Body of pancreas (tissue), 4 donors: Measurements from ENCODE around the gene BCS1L. TPM values are rescaled to one million over a fixed set of nuclear protein-coding genes. Genes with fewer than 3 reads are reported as not detected.

Source experiments
- ATAC-seq: fragments of 150-250 bp; one replicate; pipeline ENCODE4 v1.9.1; 2016
- DNase-seq, 4 donors: peaks; one replicate each; pipeline ENCODE4 v3.0.0-alpha.2; 2019
- H3K27ac ChIP-seq, 4 donors: fragments of 200-600 bp; sonication (generic); 1 replicate in 3 of 4; 2 replicates in 1 of 4; pipeline versions ENCODE4 v1.5.1 to v1.6.1; 2016 to 2019; ENCODE audit warnings: mild to moderate bottlenecking in 1 of 4, mixed read lengths in 1 of 4, moderate library complexity in 1 of 4
- H3K27me3 ChIP-seq, 2 donors: fragments of 200-600 bp; sonication (generic); one replicate each; pipeline ENCODE4 v1.6.0; 2016; ENCODE audit warnings: mild to moderate bottlenecking in 1 of 2
- H3K36me3 ChIP-seq, 2 donors: fragments of 200-600 bp; sonication (generic); replicated peaks in 1 of 2; 2 replicates each; pipeline ENCODE4 v1.5.1; 2016; ENCODE audit warnings: low read depth in 2 of 2; ENCODE audit not compliant: insufficient read depth in 1 of 2
- H3K4me1 ChIP-seq: fragments of 200-600 bp; sonication (generic); one replicate; pipeline ENCODE4 v1.6.0; 2016
- H3K4me3 ChIP-seq, 2 donors: fragments of 200-600 bp; sonication (generic); 1 replicate in 1 of 2; 2 replicates in 1 of 2; pipeline ENCODE4 v1.5.1; 2016 to 2019
- H3K9me3 ChIP-seq, 3 donors: fragments of 200-600 bp; sonication (generic); 1 replicate in 2 of 3; 2 replicates in 1 of 3; pipeline ENCODE4 v1.5.1; 2016
- POLR2A ChIP-seq, 3 donors: fragments of 450-650 bp; IDR thresholded peaks; one replicate each; pipeline ENCODE4 v1.6.1; 2016; ENCODE audit warnings: antibody characterized with exemption in 3 of 3, mild to moderate bottlenecking in 2 of 3
- WGBS, 2 donors: methylation state at CpG; one replicate each; pipeline ENCODE4 v1.1.5; 2017; 5-methylcytosine and 5-hydroxymethylcytosine counted together
- intact Hi-C: fragments of 100-400 bp; cut with DNase I; formaldehyde crosslinking; loops from one replicate; pipeline ENCODE4 v1.15.1; 2023
- total RNA-seq, 2 donors: library from RNA; depleted of rRNA; stranded (reverse); fragments of >200 nt; gene quantifications; one replicate each; pipeline ENCODE4 v1.1.0, GENCODE V29; 2016
- TF ChIP-seq, protein P1 (sequence below), 7 experiments: fragments of 450-650 bp in 4 of 7; fragments of 200-600 bp in 3 of 7; sonication (generic) in 3 of 7; IDR thresholded peaks; one replicate each; pipeline ENCODE4 v1.5.1; 2016 to 2019; ENCODE audit warnings: antibody characterized with exemption in 7 of 7

Gene BCS1L
- total RNA-seq, 2 donors from 2014 or later, result 34.2 to 64.3 TPM

- 64 to 65% methylated on average over 8 to 11 of the region's 11 CpGs for WGBS, 2 donors
- peak overlapping the region in 3 of 4 donors; percentile 54 to 69 (median 63) for H3K27ac ChIP-seq
Measured at GRCh38 chr2:218644721-218645120, 14.8 kb upstream of the BCS1L start.

GRCh38 chr2:218645126-218645525, 14.4 kb upstream of the BCS1L start:
- Histone ChIP-seq H3K27ac (peak overlapping the region in 3 of 4 donors; percentile 61 to 69 (median 63)), H3K9me3 (no peaks in the 10 kb centered on the region), H3K36me3 (peaks cover 0 to 42% of the 10 kb centered on the region in 2 donors), H3K27me3 (no peaks in the 10 kb centered on the region), H3K4me1 (peaks cover 16% of the 10 kb centered on the region), H3K4me3 (no peak overlapping the region)
- TF ChIP-seq, protein P1, sequence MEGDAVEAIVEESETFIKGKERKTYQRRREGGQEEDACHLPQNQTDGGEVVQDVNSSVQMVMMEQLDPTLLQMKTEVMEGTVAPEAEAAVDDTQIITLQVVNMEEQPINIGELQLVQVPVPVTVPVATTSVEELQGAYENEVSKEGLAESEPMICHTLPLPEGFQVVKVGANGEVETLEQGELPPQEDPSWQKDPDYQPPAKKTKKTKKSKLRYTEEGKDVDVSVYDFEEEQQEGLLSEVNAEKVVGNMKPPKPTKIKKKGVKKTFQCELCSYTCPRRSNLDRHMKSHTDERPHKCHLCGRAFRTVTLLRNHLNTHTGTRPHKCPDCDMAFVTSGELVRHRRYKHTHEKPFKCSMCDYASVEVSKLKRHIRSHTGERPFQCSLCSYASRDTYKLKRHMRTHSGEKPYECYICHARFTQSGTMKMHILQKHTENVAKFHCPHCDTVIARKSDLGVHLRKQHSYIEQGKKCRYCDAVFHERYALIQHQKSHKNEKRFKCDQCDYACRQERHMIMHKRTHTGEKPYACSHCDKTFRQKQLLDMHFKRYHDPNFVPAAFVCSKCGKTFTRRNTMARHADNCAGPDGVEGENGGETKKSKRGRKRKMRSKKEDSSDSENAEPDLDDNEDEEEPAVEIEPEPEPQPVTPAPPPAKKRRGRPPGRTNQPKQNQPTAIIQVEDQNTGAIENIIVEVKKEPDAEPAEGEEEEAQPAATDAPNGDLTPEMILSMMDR (IDR thresholded peaks at IDR 0.05), result no peak
- no peak for TF ChIP-seq POLR2A (IDR thresholded peaks at IDR 0.05)
- intact Hi-C loops, result loop anchor here (10.0 kb wide), 1 partner anchor 230 kb away; the partner anchor contains the start of gene VIL1
- peak; percentile 68 for ATAC-seq
- WGBS, 2 donors, result 75 to 86% methylated on average over 1 of the region's 1 CpG
- DNase-seq, result no peak

More at GRCh38 chr2:218644721-218645120, 14.8 kb upstream of the BCS1L start:
- H3K9me3 ChIP-seq, result no peaks in the 10 kb centered on the region
- no peaks in the 10 kb centered on the region for H3K27me3 ChIP-seq
- H3K4me1 ChIP-seq, result peaks cover 16% of the 10 kb centered on the region
- H3K4me3 ChIP-seq, result no peak overlapping the region
- TF ChIP-seq, protein P1 (IDR thresholded peaks at IDR 0.05), result peak in 2 of 7 experiments; percentile 16 to 26
- TF ChIP-seq POLR2A (IDR thresholded peaks at IDR 0.05), result no peak
- H3K36me3 ChIP-seq, result peaks cover 0 to 42% of the 10 kb centered on the region in 2 donors
- peak; percentile 60 for ATAC-seq
- intact Hi-C loops, result loop anchor here (10.0 kb wide), 1 partner anchor 230 kb away; the partner anchor contains the start of gene VIL1
- peak; percentile 22 to 50 (median 30) for DNase-seq

GRCh38 chr2:218648088-218648786, 11.2 kb upstream of the BCS1L start:
- peak; percentile 55 for ATAC-seq
- no peak overlapping the region for H3K27ac ChIP-seq
- WGBS, 2 donors, result 71 to 77% methylated on average over 9 of the region's 9 CpGs
- H3K9me3 ChIP-seq, result no peaks in the 10 kb centered on the region
- no peak overlapping the region for H3K4me3 ChIP-seq
- peaks cover 16% of the 10 kb centered on the region for H3K4me1 ChIP-seq
- H3K36me3 ChIP-seq, result peaks cover 0 to 29% of the 10 kb centered on the region in 2 donors
- DNase-seq, result peak; percentile 41 to 59 (median 53)
- intact Hi-C loops, result loop anchor here (10.0 kb wide), 1 partner anchor 233 kb away; the partner anchor contains the start of gene VIL1
- TF ChIP-seq POLR2A (IDR thresholded peaks at IDR 0.05), result no peak
- TF ChIP-seq, protein P1 (IDR thresholded peaks at IDR 0.05), result peak in 6 of 7 experiments; percentile 53 to 70 (median 64)
- no peaks in the 10 kb centered on the region for H3K27me3 ChIP-seq

GRCh38 chr2:218648787-218649100, 10.7 kb upstream of the BCS1L start:
- peaks cover 0 to 29% of the 10 kb centered on the region in 2 donors for H3K36me3 ChIP-seq

More at GRCh38 chr2:218648787-218649100, 10.7 kb upstream of the BCS1L start:
- Histone ChIP-seq H3K27ac (no peak overlapping the region), H3K27me3 (no peaks in the 10 kb centered on the region), H3K4me3 (no peak overlapping the region), H3K4me1 (peaks cover 16% of the 10 kb centered on the region), H3K9me3 (no peaks in the 10 kb centered on the region)
- TF ChIP-seq, protein P1 (IDR thresholded peaks at IDR 0.05), result no peak
- no peak for TF ChIP-seq POLR2A (IDR thresholded peaks at IDR 0.05)
- intact Hi-C loops, result loop anchor here (10.0 kb wide), 1 partner anchor 234 kb away; the partner anchor contains the start of gene VIL1
- ATAC-seq (no peak), DNase-seq (no peak)
- 79 to 89% methylated on average over 6 to 11 of the region's 11 CpGs for WGBS, 2 donors
